HG03103 (cell line): Measurements from ENCODE around the gene TTI1.
"Not testable (repeated sequence)": the region's sequence is repeated elsewhere in the genome, so short reads cannot be mapped to it uniquely, and the experiment has no call there.

Source experiments
- ATAC-seq: cut with Tn5 transposase; IDR thresholded peaks from one replicate; pipeline ENCODE4 v1.9.1; 2021; ENCODE audit warnings: low read depth; ENCODE audit not compliant: unreplicated experiment

TTI1 gene

GRCh38 chr20:37971561-37972127 lies 61.6 kb downstream of the TTI1 start:
- ATAC-seq, result no peak

- ATAC-seq, result no peak
Observed at GRCh38 chr20:37970856-37971245, 62.4 kb downstream of the TTI1 start.

- ATAC-seq, result no peak
Observed at GRCh38 chr20:37969949-37970855, 63.1 kb downstream of the TTI1 start.

GRCh38 chr20:37968841-37969401 lies 64.3 kb downstream of the TTI1 start:
- ATAC-seq, result no peak

- not testable (repeated sequence) for ATAC-seq
Observed at GRCh38 chr20:37963483-37963882, 69.8 kb downstream of the TTI1 start.

- no peak for ATAC-seq
Observed at GRCh38 chr20:37961066-37961465, 72.2 kb downstream of the TTI1 start.

- no peak for ATAC-seq
Observed at GRCh38 chr20:37958856-37959520, 74.3 kb downstream of the TTI1 start.

- ATAC-seq, result no peak
Observed at GRCh38 chr20:37956107-37956585, 77.1 kb downstream of the TTI1 start.

- ATAC-seq, result no peak
Observed at GRCh38 chr20:37955511-37955910, 77.7 kb downstream of the TTI1 start.

- ATAC-seq, result no peak
Observed at GRCh38 chr20:37954626-37955025, 78.6 kb downstream of the TTI1 start.

GRCh38 chr20:37954190-37954589 lies 79.1 kb downstream of the TTI1 start:
- ATAC-seq, result no peak

- no peak for ATAC-seq
Observed at GRCh38 chr20:37948956-37949355, 84.3 kb downstream of the TTI1 start.

GRCh38 chr20:37947943-37948342 lies 85.3 kb downstream of the TTI1 start:
- no peak for ATAC-seq

GRCh38 chr20:37946946-37947345 lies 86.3 kb downstream of the TTI1 start:
- ATAC-seq, result no peak

GRCh38 chr20:37945091-37945547 lies 88.1 kb downstream of the TTI1 start:
- no peak for ATAC-seq

- no peak for ATAC-seq
Observed at GRCh38 chr20:37944456-37944981, 88.7 kb downstream of the TTI1 start.

- no peak for ATAC-seq
Observed at GRCh38 chr20:37943501-37944455, 89.5 kb downstream of the TTI1 start.

GRCh38 chr20:37943033-37943432 lies 90.2 kb downstream of the TTI1 start:
- ATAC-seq, result no peak

GRCh38 chr20:37941992-37942391 lies 91.3 kb downstream of the TTI1 start:
- ATAC-seq, result no peak

GRCh38 chr20:37941332-37941731 lies 91.9 kb downstream of the TTI1 start:
- ATAC-seq, result no peak
